ENCODE data around the gene HSPA8.

HSPA8 gene

DNA sequence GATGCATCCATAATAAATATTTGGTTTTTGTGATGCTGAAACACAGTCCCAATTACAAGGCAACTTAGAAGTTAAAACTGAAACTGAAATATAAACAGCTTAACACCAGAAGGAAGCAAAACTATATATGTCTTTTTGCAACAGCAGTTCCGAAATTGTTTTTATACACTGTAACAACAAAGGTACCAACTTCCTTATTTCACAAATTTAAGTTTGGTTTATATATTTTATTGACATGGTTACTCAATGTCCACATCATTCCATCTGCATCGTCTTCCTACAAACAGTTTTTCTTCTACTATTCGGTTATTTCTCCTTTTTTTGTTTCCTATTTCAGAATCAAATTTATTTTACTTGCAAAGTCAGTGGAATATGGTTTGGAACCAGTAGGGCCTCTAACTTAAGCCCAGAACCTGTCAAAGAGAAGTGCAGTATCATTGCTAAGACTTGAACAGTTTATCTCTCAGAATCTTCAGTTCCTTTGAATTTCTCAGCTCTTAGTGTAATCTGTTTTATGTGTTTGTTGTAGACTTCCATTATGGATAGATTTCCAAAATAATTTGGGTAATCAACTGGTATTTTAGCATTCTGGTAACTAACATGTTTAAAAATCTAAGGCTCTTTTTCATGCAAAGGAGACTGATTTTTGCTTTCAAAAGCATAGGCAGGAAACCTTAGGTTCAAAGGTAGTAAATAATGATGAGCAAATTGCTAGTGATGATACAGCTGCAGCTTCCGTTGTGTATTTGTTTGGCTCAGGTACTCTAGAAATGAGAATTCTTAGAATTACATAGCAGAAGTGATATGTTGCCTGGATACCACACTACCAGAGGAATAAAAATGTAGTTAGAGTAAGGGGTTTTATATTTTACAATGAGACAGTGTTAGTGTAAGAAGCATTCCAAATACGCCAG is 8.2 kb upstream of the HSPA8 start:
- Histone ChIP-seq H4K20me1 (ENCODE audit: control insufficient read depth, insufficient read depth, low read depth, low read length) (no peaks in the 10 kb centered on the region), H3K4me3 (ENCODE audit: low read length) (peak overlapping the region; percentile 65), H3K79me2 (ENCODE audit: control insufficient read depth, low read length) (peaks cover 22% of the 10 kb centered on the region), H3K9me3 (ENCODE audit: control insufficient read depth, insufficient read depth, low read length) (no peaks in the 10 kb centered on the region), H3K36me3 (ENCODE audit: control insufficient read depth, low read length) (peaks cover 2% of the 10 kb centered on the region; the same call in 1 of the 2 replicates), H3K4me1 (ENCODE audit: control insufficient read depth, low read length) (peaks cover 47% of the 10 kb centered on the region), H3K4me2 (ENCODE audit: low read length) (peak overlapping the region; percentile 85), H3K27me3 (ENCODE audit: control insufficient read depth, low read length) (no peaks in the 10 kb centered on the region), H3F3A (ENCODE audit: control insufficient read depth, insufficient read depth) (peaks cover 14% of the 10 kb centered on the region), H3K27ac (ENCODE audit: low read depth, low read length) (peak overlapping the region; percentile 45), H3K9me2 (replicated peaks; ENCODE audit: control insufficient read depth, low read length) (no peaks in the 10 kb centered on the region)
- no peak for TF ChIP-seq EZH2phosphoT487 (IDR thresholded peaks at IDR 0.05; ENCODE audit: borderline replicate concordance, low read length)
- TF ChIP-seq, protein P1, sequence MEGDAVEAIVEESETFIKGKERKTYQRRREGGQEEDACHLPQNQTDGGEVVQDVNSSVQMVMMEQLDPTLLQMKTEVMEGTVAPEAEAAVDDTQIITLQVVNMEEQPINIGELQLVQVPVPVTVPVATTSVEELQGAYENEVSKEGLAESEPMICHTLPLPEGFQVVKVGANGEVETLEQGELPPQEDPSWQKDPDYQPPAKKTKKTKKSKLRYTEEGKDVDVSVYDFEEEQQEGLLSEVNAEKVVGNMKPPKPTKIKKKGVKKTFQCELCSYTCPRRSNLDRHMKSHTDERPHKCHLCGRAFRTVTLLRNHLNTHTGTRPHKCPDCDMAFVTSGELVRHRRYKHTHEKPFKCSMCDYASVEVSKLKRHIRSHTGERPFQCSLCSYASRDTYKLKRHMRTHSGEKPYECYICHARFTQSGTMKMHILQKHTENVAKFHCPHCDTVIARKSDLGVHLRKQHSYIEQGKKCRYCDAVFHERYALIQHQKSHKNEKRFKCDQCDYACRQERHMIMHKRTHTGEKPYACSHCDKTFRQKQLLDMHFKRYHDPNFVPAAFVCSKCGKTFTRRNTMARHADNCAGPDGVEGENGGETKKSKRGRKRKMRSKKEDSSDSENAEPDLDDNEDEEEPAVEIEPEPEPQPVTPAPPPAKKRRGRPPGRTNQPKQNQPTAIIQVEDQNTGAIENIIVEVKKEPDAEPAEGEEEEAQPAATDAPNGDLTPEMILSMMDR (IDR thresholded peaks at IDR 0.05; ENCODE audit: low read depth, low read length, poor library complexity, severe bottlenecking): no peak

DNA sequence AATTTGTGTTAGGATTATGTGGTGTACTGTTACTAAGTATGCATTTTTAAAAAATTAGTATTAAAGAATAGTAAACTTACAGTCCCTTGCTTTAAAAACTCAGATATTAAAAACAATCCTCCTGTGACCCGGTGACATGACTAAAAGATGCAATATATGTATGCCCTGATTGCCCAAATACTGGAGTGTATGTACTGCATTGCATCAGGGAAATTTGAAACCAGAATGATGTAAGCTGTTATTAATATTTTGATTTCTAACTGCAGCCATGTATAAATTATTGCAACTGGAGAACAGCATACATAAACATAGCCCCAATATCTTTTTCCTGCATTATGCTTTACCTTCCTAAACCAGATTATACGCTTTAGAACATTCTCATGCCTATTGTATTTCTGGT is 3.7 kb upstream of the HSPA8 start:
- H3K36me3 ChIP-seq (ENCODE audit: control insufficient read depth, low read length): peaks cover 37% of the 10 kb centered on the region
- no peaks in the 10 kb centered on the region for H3K9me2 ChIP-seq (replicated peaks; ENCODE audit: control insufficient read depth, low read length)
- H3F3A ChIP-seq (ENCODE audit: control insufficient read depth, insufficient read depth): peaks cover 27% of the 10 kb centered on the region
- TF ChIP-seq EZH2phosphoT487 (IDR thresholded peaks at IDR 0.05; ENCODE audit: borderline replicate concordance, low read length): no peak
- TF ChIP-seq, protein P1 (IDR thresholded peaks at IDR 0.05; ENCODE audit: low read depth, low read length, poor library complexity, severe bottlenecking): no peak
- H3K79me2 ChIP-seq (ENCODE audit: control insufficient read depth, low read length): peaks cover 63% of the 10 kb centered on the region
- H3K4me1 ChIP-seq (ENCODE audit: control insufficient read depth, low read length): peaks cover 46% of the 10 kb centered on the region
- no peaks in the 10 kb centered on the region for H3K9me3 ChIP-seq (ENCODE audit: control insufficient read depth, insufficient read depth, low read length)
- peak overlapping the region; percentile 99 for H3K4me2 ChIP-seq (ENCODE audit: low read length)
- no peaks in the 10 kb centered on the region for H3K27me3 ChIP-seq (ENCODE audit: control insufficient read depth, low read length)
- peaks cover 13% of the 10 kb centered on the region for H4K20me1 ChIP-seq (ENCODE audit: control insufficient read depth, insufficient read depth, low read depth, low read length)
- H3K4me3 ChIP-seq (ENCODE audit: low read length): no peak overlapping the region
- H3K27ac ChIP-seq (ENCODE audit: low read depth, low read length): 0 out of 2 replicates have a peak overlapping the region, but pooled peaks have one; percentile 88

DNA sequence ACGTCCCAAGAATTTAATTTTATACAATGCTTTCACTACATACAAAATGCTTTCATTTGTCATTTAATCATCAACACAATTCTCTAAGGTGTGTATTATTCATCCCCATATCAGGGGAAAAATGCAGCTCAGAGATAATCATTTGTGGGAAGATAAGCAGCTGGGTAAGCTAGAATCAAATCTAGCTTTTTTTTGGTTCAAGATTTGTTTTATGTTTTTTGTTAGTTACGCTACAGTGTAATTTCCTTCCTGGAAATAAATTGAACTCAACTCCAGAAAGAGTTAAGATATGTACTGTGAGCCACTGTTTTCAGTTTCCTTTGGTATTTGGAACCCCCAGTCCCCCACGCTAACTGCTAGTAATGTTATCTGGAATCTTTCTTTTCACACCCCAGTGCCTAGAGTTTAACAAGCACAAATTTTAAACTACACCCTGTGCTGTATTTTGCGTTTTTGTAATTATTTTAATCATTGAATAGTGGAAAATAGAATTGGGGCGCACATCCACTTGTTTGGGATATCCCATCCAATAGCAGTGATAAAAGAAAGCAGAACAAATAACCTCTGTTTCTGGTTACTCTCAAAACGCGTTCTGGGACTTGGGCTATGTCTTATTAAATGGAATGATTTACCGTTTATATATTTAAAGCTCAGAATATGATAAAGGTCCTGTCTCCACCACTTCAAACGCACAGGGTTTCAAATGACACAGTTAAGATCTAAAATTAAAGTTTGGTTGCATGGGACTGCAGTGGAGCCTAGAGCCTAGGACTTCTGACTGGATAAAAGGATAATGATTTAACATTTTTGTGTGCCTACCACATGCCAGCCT is 2.1 kb upstream of the HSPA8 start:
- Histone ChIP-seq H3K27ac (ENCODE audit: low read depth, low read length) (peak overlapping the region; percentile 88), H3K4me2 (ENCODE audit: low read length) (peak overlapping the region; percentile 99), H3F3A (ENCODE audit: control insufficient read depth, insufficient read depth) (peaks cover 37% of the 10 kb centered on the region), H4K20me1 (ENCODE audit: control insufficient read depth, insufficient read depth, low read depth, low read length) (peaks cover 29% of the 10 kb centered on the region), H3K9me3 (ENCODE audit: control insufficient read depth, insufficient read depth, low read length) (no peaks in the 10 kb centered on the region), H3K36me3 (ENCODE audit: control insufficient read depth, low read length) (peaks cover 52% of the 10 kb centered on the region), H3K4me3 (ENCODE audit: low read length) (peak overlapping the region; percentile 98), H3K9me2 (replicated peaks; ENCODE audit: control insufficient read depth, low read length) (no peaks in the 10 kb centered on the region), H3K4me1 (ENCODE audit: control insufficient read depth, low read length) (peaks cover 46% of the 10 kb centered on the region), H3K79me2 (ENCODE audit: control insufficient read depth, low read length) (peaks cover 74% of the 10 kb centered on the region), H3K27me3 (ENCODE audit: control insufficient read depth, low read length) (no peaks in the 10 kb centered on the region)
- TF ChIP-seq EZH2phosphoT487 (IDR thresholded peaks at IDR 0.05; ENCODE audit: borderline replicate concordance, low read length): no peak
- TF ChIP-seq, protein P1 (IDR thresholded peaks at IDR 0.05; ENCODE audit: low read depth, low read length, poor library complexity, severe bottlenecking): no peak
